PC-3 (cell line): Measurements from ENCODE around the gene TPR. TPM values are rescaled to one million over a fixed set of nuclear protein-coding genes. Genes with fewer than 3 reads are reported as not detected.

ENCODE experiments used
- ATAC-seq: fragments of 200-7000 bp; cut with Tn5 transposase; 2 replicates; pipeline ENCODE4 v1.9.1; 2020; ENCODE audit warnings: mild to moderate bottlenecking, moderate library complexity
- BruUV-seq: library from RNA; stranded (reverse); fragments of 400-500 nt; replicated peaks from 2 replicates; lab custom pipeline; 2021; lab: Mats Ljungman, UMichigan
- CTCF ChIA-PET: fragments of 300-600 bp; sonication (Branson Sonifier 250); formaldehyde crosslinking; loops from one replicate; lab custom pipeline; 2022; ENCODE audit warnings: antibody characterized with exemption; lab: Charles Lee
- POLR2A ChIA-PET: fragments of 300-600 bp; sonication (Branson Sonifier 250); formaldehyde crosslinking; loops from one replicate; lab custom pipeline; 2022; ENCODE audit warnings: antibody characterized with exemption; ENCODE audit not compliant: unreplicated experiment; lab: Charles Lee
- DNase-seq: peaks from one replicate; pipeline ENCODE4 v3.0.0-alpha.2; 2015
- H2AFZ ChIP-seq: fragments of 300-600 bp; sonication (generic); 2 replicates; pipeline ENCODE4 v1.6.0; 2016; ENCODE audit warnings: antibody characterized with exemption, low read length
- H3F3A ChIP-seq: fragments of 300-600 bp; sonication (generic); one replicate; pipeline ENCODE4 v1.6.0; 2017; ENCODE audit warnings: antibody characterized with exemption, low read length, control low read depth, mild to moderate bottlenecking; ENCODE audit not compliant: unreplicated experiment
- H3K27ac ChIP-seq: fragments of 300-600 bp; sonication (generic); 2 replicates; pipeline ENCODE4 v1.5.1; 2016; ENCODE audit warnings: mild to moderate bottlenecking, low read length
- H3K27me3 ChIP-seq: fragments of 300-600 bp; sonication (generic); 2 replicates; pipeline ENCODE4 v1.6.1; 2016; ENCODE audit warnings: low read length, mixed read lengths
- H3K36me3 ChIP-seq: fragments of 300-600 bp; sonication (generic); 2 replicates; pipeline ENCODE4 v1.6.1; 2016; ENCODE audit warnings: low read depth, mixed run types, low read length, mixed read lengths
- H3K4me1 ChIP-seq: fragments of 300-600 bp; sonication (generic); 2 replicates; pipeline ENCODE4 v1.5.1; 2016; ENCODE audit warnings: low read length; ENCODE audit not compliant: insufficient read depth
- H3K4me2 ChIP-seq: fragments of 300-600 bp; sonication (generic); 2 replicates; pipeline ENCODE4 v1.6.0; 2016; ENCODE audit warnings: low read length
- H3K4me3 ChIP-seq: fragments of 300-600 bp; sonication (generic); 2 replicates; pipeline ENCODE4 v1.5.1; 2016; ENCODE audit warnings: mild to moderate bottlenecking, low read length, mixed read lengths
- H3K79me2 ChIP-seq: fragments of 300-600 bp; sonication (generic); 2 replicates; pipeline ENCODE4 v1.6.1; 2017; ENCODE audit warnings: low read length, mixed read lengths
- H3K9ac ChIP-seq: fragments of 300-600 bp; sonication (generic); 2 replicates; pipeline ENCODE4 v1.6.0; 2016; ENCODE audit warnings: mild to moderate bottlenecking, low read length
- H3K9me2 ChIP-seq: fragments of 300-600 bp; sonication (generic); replicated peaks from 2 replicates; pipeline ENCODE4 v1.6.1; 2016; ENCODE audit warnings: mixed run types, low read length, mixed read lengths
- H3K9me3 ChIP-seq: fragments of 300-600 bp; sonication (generic); 2 replicates; pipeline ENCODE4 v1.6.1; 2016; ENCODE audit warnings: low read length, mixed read lengths
- H4K20me1 ChIP-seq: fragments of 300-600 bp; sonication (generic); 2 replicates; pipeline ENCODE4 v1.6.1; 2016; ENCODE audit warnings: low read length, mixed read lengths
- CTCF ChIP-seq: fragments of 300-600 bp; sonication (generic); conservative IDR thresholded peaks from 2 replicates; pipeline ENCODE4 v1.5.1; 2017; ENCODE audit warnings: antibody characterized with exemption, low read depth, mild to moderate bottlenecking, low read length
- EZH2 ChIP-seq: fragments of 300-600 bp; sonication (generic); IDR thresholded peaks from one replicate; pipeline ENCODE4 v1.6.1; 2017; ENCODE audit warnings: antibody characterized with exemption, mild to moderate bottlenecking, low read length; ENCODE audit not compliant: unreplicated experiment
- EZH2phosphoT487 ChIP-seq: fragments of 300-600 bp; sonication (generic); IDR thresholded peaks from 2 replicates; pipeline ENCODE4 v1.6.1; 2018; ENCODE audit warnings: mild to moderate bottlenecking, antibody characterized with exemption, low read length, borderline replicate concordance
- intact Hi-C: fragments of 100-400 bp; cut with micrococcal nuclease; formaldehyde crosslinking; loops from 2 replicates; pipeline ENCODE4 v1.9.0; 2023
- total RNA-seq: library from RNA; depleted of rRNA; stranded (reverse); fragments of >200 nt; gene quantifications from 2 replicates; pipeline ENCODE4 v1.2.3, GENCODE V29; 2014

Gene TPR
- total RNA-seq, 1 experiment from 2014 or later = 39.3 TPM

- H2AFZ ChIP-seq = no peak overlapping the region
- no peaks in the 10 kb centered on the region for H3K36me3 ChIP-seq
- POLR2A ChIA-PET = no interaction called here
- H4K20me1 ChIP-seq = no peaks in the 10 kb centered on the region
- no peak for ATAC-seq
- DNase-seq = no peak
- intact Hi-C loops = no loop called here
- H3K4me1 ChIP-seq = peaks cover 6% of the 10 kb centered on the region; the same call in 1 of the 2 replicates
- no peaks in the 10 kb centered on the region for H3K9me2 ChIP-seq
- no TSS peak for BruUV-seq
- no peak overlapping the region for H3K4me3 ChIP-seq
- H3K27ac ChIP-seq = no peak overlapping the region
- H3K9me3 ChIP-seq = no peaks in the 10 kb centered on the region
- no peaks in the 10 kb centered on the region for H3K27me3 ChIP-seq
- no peak overlapping the region for H3K4me2 ChIP-seq
- CTCF ChIA-PET = no interaction called here
- H3F3A ChIP-seq = no peaks in the 10 kb centered on the region
- no peak overlapping the region for H3K9ac ChIP-seq
- no peaks in the 10 kb centered on the region for H3K79me2 ChIP-seq
- no peak for TF ChIP-seq EZH2
- no peak for TF ChIP-seq EZH2phosphoT487
- TF ChIP-seq CTCF = no peak
Observed at GRCh38 chr1:186300056-186300455, 75.0 kb downstream of the TPR start.

DNA sequence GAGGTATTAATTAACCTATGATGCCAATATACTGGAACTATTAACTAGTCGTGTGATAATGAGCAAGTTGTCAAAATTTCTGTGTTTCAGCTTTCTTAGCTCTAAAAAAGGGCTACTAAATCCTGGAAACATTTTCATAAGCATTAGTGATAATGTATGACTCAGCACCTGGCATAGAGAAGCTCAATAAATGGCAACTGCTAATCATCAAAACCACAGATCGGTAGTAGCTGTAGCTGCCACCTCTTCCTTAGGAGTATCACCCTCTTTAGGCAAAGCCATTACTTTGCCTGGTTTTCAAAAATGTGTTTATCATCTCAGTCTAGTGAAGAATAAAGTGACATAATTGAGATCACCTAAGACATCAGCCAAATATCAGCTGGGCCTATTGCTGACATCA is 75.5 kb downstream of the TPR start:
- DNase-seq (no peak), ATAC-seq (no peak)
- CTCF ChIA-PET = no interaction called here
- H2AFZ ChIP-seq = no peak overlapping the region
- POLR2A ChIA-PET = no interaction called here
- TF ChIP-seq EZH2 (no peak), CTCF (no peak), EZH2phosphoT487 (no peak)
- intact Hi-C loops = no loop called here
- H3K36me3 ChIP-seq = no peaks in the 10 kb centered on the region
- H4K20me1 ChIP-seq = no peaks in the 10 kb centered on the region
- BruUV-seq = no TSS peak
- no peaks in the 10 kb centered on the region for H3F3A ChIP-seq
- no peak overlapping the region for H3K27ac ChIP-seq
- no peak overlapping the region for H3K4me2 ChIP-seq
- no peak overlapping the region for H3K4me3 ChIP-seq
- no peaks in the 10 kb centered on the region for H3K27me3 ChIP-seq
- H3K9ac ChIP-seq = no peak overlapping the region
- no peaks in the 10 kb centered on the region for H3K9me3 ChIP-seq
- H3K9me2 ChIP-seq = no peaks in the 10 kb centered on the region
- H3K4me1 ChIP-seq = peaks cover 6% of the 10 kb centered on the region; the same call in 1 of the 2 replicates
- H3K79me2 ChIP-seq = no peaks in the 10 kb centered on the region

- no peak for ATAC-seq
- Histone ChIP-seq H4K20me1 (no peaks in the 10 kb centered on the region), H3K27me3 (no peaks in the 10 kb centered on the region), H3K79me2 (no peaks in the 10 kb centered on the region), H3K4me2 (no peak overlapping the region), H3K9ac (no peak overlapping the region), H3K27ac (no peak overlapping the region), H2AFZ (no peak overlapping the region), H3K9me3 (no peaks in the 10 kb centered on the region), H3K4me3 (no peak overlapping the region), H3K36me3 (no peaks in the 10 kb centered on the region), H3K4me1 (peaks cover 6% of the 10 kb centered on the region; the same call in 1 of the 2 replicates), H3F3A (no peaks in the 10 kb centered on the region), H3K9me2 (no peaks in the 10 kb centered on the region)
- ChIA-PET CTCF (no interaction called here), POLR2A (no interaction called here)
- no peak for TF ChIP-seq EZH2phosphoT487
- no peak for TF ChIP-seq EZH2
- TF ChIP-seq CTCF = no peak
- intact Hi-C loops = no loop called here
- DNase-seq = no peak
- BruUV-seq = no TSS peak
Observed at GRCh38 chr1:186298851-186299250, 76.2 kb downstream of the TPR start.
